GM21526 (cell line): Measurements from ENCODE around the gene EPHA7.

Source experiments
- ATAC-seq: cut with Tn5 transposase; IDR thresholded peaks from one replicate; pipeline ENCODE4 v1.9.1; 2021; ENCODE audit warnings: moderate library complexity; ENCODE audit not compliant: unreplicated experiment, low FRiP score

The EPHA7 gene

DNA sequence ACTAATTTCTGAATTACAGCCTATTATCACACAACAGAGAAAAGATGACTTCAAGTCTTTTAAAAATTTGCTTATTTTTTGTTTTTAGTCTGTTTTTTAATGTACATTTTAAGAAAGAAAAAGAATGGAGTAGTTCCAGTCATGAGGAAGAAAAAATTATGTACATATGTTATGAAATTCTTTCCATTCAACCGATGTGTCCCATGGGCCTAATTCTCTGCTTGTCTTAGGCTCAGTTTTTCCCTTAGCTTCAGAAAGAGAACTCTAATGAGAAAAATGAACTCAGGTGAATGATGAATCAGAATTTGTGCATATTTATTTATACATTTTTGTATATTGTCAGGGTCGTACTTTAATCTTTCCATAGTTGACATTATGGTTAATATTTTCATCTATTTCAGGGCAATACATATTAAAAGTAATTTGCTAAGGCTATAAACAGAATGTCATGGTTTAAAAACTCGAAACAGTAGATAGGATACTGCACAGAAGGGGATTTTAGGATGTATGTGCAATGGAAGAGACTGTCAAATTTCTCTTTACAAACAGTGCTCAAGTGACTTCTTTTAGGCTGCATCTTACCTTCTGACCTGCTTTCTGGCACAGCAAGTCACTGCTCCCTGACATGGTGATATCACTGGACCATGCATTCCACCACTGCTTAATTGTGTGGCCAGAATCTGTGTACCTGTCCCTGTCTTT is 153.1 kb downstream of the EPHA7 start:
- no peak for ATAC-seq

DNA sequence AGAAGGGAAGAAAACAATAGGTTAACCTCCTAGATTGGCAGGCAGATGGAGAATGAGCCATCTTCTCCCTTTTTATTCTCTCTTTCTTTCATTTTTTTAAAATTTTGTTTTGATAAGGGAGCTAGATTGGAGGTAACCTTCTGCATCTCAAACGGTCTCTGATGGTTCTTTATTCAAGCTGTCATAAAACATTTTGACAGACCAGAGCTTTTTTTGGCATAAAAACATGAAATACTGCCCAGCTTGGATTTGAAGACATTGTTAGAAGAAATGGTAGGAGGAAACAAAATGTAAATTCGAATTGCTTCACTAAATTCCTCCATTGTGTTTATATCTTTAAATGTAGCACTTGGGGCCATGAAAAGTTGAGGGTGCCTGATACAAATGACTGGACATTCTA is 158.5 kb downstream of the EPHA7 start:
- ATAC-seq, result no peak

DNA sequence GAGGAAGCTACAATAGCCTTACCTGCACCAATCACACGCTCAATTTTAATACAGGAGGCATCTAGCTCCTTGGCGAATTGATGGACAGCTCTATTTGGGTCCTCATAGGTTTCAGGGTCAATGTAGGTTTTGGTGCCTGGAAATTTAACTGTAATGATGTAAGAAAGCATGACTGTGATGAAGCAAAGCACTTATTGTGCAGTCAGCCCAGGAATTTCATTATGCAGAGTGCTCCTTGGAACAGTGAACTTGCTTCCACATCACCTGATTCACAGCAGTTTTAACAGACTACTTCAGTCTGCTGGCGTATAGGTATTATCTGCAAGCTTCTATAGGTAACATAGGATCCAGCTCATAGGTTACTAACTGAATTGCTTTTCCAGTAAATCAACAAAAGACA is 160.0 kb downstream of the EPHA7 start:
- no peak for ATAC-seq

DNA sequence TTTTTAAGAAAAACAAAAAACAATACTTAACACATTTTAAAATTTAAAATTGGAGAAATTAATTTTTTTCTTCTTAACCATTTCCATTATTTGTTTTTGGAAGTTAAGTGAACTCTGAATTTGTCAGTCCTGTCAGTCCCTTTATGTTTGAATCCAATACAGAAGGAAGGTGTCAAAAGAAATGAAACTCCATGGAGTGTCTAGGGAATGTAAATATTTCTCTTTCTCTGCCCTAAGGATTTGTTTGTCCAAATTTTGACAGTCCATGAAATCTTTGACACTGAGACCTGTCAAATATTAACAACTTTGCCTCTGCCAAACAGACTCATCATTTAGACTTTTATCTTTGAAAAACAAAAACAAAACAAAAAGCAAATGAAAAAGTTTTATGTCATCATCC is 166.4 kb downstream of the EPHA7 start:
- ATAC-seq, result no peak

DNA sequence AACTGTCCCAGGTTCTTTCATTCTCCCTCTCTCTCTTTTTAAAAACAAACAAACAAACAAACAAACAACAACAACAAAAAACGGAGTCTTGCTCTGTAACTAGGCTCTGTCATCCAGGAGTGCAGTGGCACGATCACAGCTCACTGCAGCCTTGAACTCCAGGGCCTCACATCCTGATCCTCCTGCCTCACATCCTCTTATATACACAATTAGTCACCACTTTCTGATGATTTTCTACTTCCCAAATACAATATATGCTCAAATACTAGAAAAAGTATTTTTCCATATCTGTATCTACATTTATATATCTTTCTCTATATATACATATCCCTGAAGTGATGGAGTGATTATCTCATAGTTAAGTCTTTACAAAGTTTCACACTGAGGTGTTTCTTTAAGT is 170.7 kb downstream of the EPHA7 start:
- no peak for ATAC-seq

- ATAC-seq, result no peak
Measured at GRCh38 chr6:93243231-93243778, 176.1 kb downstream of the EPHA7 start.

DNA sequence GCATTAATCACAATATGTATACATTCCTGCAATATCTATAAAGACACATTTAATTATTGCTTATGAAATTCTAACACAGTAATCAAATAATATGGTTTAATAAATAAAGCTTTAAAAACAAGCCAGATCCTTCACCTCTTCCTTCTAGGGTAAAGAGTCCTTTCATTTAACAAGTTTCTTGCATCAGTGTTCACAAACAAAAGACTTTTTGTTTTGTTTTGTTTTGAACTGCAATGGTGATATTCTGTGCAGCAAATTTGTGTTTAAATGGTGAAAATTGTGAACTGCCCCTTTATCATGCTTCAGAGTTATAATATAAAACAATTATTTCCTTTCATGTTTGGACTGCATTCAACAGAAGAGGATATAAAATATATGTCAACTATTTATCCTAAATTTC is 177.3 kb downstream of the EPHA7 start:
- ATAC-seq, result no peak

- ATAC-seq, result no peak
Measured at GRCh38 chr6:93238632-93239031, 180.7 kb downstream of the EPHA7 start.

DNA sequence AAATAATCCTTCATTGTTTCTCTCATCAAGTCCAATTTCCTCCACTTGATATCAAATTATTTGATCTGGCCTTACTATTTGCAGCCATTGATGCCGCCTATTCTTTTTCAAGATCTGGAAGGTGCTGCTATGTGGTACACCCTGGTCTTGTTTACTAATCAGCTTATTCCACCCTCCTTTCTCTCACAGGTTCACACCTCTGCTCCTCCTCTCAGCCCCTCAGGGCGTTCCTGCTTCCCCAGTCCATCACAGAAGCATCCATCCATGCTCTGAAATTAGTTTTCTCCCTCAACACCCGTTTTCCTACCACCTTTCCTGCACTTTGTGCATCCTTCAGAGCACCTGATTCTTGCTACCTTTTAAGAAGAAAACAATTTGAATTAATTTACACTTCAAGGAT is 183.6 kb downstream of the EPHA7 start:
- no peak for ATAC-seq

DNA sequence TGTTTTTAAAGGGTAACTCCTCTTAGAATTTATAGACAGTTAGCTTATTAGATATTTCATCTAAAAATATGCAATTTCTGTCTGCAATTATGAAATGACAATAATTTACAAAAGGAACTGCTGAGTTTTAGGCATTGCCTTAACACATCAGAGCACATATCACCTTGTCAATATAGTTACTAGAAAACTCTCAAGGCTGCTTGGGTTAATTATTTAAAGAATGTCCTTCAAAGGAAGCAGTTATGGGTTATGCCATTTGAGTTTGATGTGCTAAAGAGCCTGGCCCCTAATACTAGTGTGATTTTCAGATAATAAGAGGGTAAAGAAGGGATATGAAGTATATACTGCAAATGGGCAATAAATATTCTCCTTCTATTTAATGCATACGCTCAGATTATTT is 192.5 kb downstream of the EPHA7 start:
- ATAC-seq, result no peak

GRCh38 chr6:93222071-93222851 is 197.1 kb downstream of the EPHA7 start:
- ATAC-seq, result no peak

GRCh38 chr6:93219447-93219846 is 199.9 kb downstream of the EPHA7 start:
- no peak for ATAC-seq

GRCh38 chr6:93218096-93218495 is 201.3 kb downstream of the EPHA7 start:
- no peak for ATAC-seq

DNA sequence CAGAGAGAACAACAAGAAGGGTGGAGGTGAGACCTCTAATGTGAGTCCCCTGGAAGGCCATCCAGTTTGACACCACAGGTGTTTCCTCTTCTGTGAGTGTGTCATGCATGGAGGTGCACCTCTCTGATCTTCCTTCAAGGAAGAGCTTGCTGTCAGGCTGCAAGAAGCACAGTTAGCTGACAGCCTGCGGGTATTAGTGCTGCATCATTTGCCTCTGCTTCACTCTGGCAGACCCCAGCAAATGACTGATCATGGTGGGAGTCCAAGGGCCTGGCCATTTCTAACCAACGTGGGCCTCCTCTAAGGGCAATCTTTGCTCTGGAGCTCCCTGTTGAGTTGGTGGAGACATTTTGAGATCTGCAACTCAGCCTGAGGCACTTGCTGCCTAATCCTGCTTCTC is 206.3 kb downstream of the EPHA7 start:
- no peak for ATAC-seq

- ATAC-seq, result no peak
Measured at GRCh38 chr6:93210908-93211307, 208.5 kb downstream of the EPHA7 start.

DNA sequence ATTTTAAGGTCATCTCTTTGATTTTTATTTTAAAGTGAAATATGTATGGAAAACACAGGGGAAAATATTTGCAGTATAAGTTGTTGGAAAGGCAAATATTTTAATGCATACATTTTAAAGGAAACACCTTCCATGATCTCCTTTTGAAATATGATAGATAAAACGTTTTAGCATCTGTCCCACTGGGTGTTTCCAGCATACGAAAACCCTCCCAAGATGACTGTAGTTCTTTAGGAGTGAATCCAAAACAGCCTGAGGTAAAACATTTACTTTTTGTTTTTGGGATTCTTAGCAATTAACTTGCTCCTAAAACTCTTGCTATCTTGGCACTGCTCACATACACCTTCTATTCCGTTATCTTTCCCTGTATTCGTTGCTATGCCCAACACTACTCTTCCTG is 210.0 kb downstream of the EPHA7 start:
- no peak for ATAC-seq

DNA sequence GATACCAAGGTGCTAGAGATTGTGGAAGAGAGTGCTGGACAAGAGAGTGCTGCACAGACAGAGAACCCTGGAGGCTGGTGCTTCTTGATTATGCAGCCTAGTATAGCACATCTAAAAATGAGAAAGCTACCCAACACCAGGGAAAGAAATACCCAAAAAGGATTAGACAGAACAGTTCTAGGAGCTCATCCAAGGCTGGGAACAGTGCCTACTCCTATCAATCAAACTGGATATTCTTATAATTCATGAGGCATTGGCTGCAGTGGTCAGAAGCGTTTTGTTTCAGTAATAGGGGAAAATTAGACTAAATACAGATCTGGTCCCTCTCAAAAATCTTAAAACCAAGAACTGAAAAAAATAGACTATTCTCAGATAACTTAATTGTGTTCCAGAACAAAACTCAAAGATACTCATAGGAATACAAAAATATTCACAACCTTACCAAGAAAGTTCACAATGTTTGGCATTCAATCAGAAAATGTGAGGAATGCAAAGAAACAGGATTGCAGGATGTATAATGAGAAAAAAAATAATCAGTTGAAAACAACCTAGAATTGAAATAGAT is 222.9 kb downstream of the EPHA7 start:
- no peak for ATAC-seq

- ATAC-seq, result no peak
Measured at GRCh38 chr6:93194480-93194879, 224.9 kb downstream of the EPHA7 start.

- ATAC-seq, result no peak
Measured at GRCh38 chr6:93193868-93194267, 225.5 kb downstream of the EPHA7 start.
